Lower leg skin (tissue), 3 donors: ENCODE measurements around the gene RANBP9.

Experiments used
- CTCF ChIP-seq, 3 donors: fragments of 450-650 bp; IDR thresholded peaks; one replicate each; pipeline ENCODE4 v1.5.1; 2016; ENCODE audit warnings: antibody characterized with exemption in 3 of 3, mild to moderate bottlenecking in 3 of 3, moderate library complexity in 2 of 3
- POLR2A ChIP-seq, 2 donors: fragments of 450-650 bp; IDR thresholded peaks; one replicate each; pipeline ENCODE4 v1.6.1; 2016 to 2017; ENCODE audit warnings: antibody characterized with exemption in 2 of 2, mild to moderate bottlenecking in 1 of 2, moderate library complexity in 1 of 2

DNA sequence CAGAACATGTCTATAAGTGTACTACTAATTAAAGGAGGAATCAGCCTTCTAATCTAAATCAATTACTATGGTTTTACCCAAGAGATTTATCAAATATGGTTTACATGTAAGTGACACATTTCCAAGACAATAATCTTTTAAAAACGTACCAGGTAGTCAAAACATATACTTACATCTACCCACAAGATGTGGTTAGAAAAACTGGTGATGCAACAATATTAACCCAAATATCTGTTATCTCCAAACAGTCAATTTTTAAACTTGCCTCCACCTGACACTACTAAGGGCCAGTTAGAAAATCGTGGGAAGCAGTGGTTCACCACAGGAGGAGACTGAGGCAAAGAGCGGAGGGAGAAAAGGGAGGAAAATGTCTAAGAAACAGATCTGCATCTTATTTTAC lies 68.5 kb downstream of the RANBP9 start:
- TF ChIP-seq CTCF (IDR thresholded peaks at IDR 0.05) = no peak
- TF ChIP-seq POLR2A (IDR thresholded peaks at IDR 0.05) = no peak
